RWPE1 (cell line): ENCODE results near the gene MPO.

Experiments
- CTCF ChIA-PET: fragments of 350-600 bp; sonication (Branson Sonifier 250); formaldehyde crosslinking; extraction: SDS; loops from one replicate; lab custom pipeline; 2021; lab: Yijun Ruan, JAX
- POLR2A ChIA-PET: fragments of 400-600 bp; formaldehyde crosslinking; extraction: SDS; loops from one replicate; lab custom pipeline; 2020; ENCODE audit warnings: antibody characterized with exemption; ENCODE audit not compliant: low non-redundant PET; lab: Yijun Ruan, JAX
- DNase-seq: peaks from one replicate; pipeline ENCODE4 v3.0.0; 2012; ENCODE audit warnings: low spot score
- H3K27ac ChIP-seq: fragments of 450-650 bp; 2 replicates; pipeline ENCODE4 v1.5.1; 2017
- TF ChIP-seq, protein P1 (sequence below): fragments of 450-650 bp; conservative IDR thresholded peaks from 2 replicates; pipeline ENCODE4 v1.5.1; 2017; ENCODE audit warnings: low read depth, mild to moderate bottlenecking

MPO gene

DNA sequence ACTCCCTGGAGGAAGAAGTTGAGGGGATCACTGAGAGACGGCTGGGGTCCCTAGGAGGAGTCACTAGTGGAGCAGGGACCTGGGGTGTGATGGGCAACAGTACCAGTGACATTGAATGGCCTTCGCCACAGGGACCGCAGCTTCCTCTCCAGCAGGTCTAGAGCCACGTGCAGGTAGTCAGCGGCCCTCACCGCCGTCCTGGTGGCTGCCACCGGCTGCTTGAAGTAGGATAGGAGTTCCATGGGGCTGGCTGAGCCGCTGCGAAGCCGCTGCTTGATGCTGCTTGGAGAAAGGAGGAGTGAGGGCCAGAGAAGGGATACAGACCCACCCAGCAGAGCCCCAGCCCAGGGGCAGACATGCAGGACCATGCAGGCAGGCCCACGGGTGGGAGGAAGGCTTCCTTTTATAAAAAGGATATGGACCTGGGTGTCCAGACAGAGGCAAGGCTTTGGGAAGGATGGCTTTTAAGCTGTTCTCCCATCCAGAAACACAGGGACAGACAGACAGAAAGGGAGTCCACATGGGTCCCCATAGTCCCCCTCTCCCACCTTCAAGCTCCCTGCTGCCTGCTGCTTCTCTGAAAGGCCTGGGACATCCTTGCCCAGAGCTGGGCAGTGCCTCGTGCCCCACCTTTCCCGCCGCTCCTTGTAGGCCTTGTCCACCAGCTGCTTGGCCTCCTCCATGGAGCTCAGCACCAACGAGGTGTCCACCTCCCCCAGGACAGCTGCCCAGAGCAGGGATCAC lies 827 bp downstream of the MPO start:
- ChIA-PET CTCF (interaction anchor here (0.6 to 0.8 kb wide), 2 partner anchors 25 to 602 kb away, joined by 3 read pairs; no protein-coding TSS in a partner anchor), POLR2A (no interaction called here)
- no peak for DNase-seq
- TF ChIP-seq, protein P1, sequence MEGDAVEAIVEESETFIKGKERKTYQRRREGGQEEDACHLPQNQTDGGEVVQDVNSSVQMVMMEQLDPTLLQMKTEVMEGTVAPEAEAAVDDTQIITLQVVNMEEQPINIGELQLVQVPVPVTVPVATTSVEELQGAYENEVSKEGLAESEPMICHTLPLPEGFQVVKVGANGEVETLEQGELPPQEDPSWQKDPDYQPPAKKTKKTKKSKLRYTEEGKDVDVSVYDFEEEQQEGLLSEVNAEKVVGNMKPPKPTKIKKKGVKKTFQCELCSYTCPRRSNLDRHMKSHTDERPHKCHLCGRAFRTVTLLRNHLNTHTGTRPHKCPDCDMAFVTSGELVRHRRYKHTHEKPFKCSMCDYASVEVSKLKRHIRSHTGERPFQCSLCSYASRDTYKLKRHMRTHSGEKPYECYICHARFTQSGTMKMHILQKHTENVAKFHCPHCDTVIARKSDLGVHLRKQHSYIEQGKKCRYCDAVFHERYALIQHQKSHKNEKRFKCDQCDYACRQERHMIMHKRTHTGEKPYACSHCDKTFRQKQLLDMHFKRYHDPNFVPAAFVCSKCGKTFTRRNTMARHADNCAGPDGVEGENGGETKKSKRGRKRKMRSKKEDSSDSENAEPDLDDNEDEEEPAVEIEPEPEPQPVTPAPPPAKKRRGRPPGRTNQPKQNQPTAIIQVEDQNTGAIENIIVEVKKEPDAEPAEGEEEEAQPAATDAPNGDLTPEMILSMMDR = no peak
- H3K27ac ChIP-seq = no peak overlapping the region

DNA sequence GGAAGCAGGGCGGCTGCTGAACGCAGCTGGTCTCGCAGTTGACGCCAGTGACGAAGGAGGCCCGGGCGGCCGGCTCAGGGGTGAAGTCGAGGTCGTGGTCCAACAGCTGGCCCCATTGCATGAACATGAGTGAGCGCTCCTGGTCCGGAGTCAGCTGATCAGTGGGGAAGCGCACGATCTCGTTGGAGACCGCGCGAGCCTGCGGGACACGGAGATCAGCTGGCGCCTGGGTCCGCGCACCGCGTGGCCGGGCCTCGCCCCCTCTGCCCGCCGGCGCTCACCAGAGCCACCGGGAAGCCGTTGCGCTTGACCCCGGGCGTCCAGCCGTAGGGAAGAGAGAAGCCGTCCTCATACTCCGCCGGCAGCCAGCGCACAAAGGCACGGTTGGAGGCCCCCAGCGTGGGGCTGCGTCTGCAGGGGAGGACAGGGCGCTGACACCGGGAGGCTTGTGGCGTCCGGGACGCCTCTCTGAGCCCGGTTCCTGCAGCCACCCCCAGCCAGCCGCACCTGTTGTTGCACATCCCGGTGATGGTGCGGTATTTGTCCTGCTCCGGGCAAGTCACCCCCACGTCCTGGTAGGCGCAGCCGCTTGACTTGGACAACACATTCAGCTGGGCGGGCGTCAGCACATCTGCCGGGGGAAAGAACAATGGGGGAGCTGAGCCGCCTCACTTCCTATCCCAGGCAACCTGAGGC lies 1.6 kb downstream of the MPO start:
- POLR2A ChIA-PET = no interaction called here
- no peak for DNase-seq
- TF ChIP-seq, protein P1 = no peak

GRCh38 chr17:58278661-58279015 lies 2.1 kb downstream of the MPO start:
- CTCF ChIA-PET = no interaction called here
- TF ChIP-seq, protein P1 = no peak
- no peak for DNase-seq
- no peak overlapping the region for H3K27ac ChIP-seq
- POLR2A ChIA-PET = no interaction called here

More for the DNA sequence above, 1.6 kb downstream of the MPO start:
- CTCF ChIA-PET = interaction anchor here (0.6 kb wide), 1 partner anchor 601 kb away, joined by 3 read pairs; no protein-coding TSS in a partner anchor
- H3K27ac ChIP-seq = no peak overlapping the region

DNA sequence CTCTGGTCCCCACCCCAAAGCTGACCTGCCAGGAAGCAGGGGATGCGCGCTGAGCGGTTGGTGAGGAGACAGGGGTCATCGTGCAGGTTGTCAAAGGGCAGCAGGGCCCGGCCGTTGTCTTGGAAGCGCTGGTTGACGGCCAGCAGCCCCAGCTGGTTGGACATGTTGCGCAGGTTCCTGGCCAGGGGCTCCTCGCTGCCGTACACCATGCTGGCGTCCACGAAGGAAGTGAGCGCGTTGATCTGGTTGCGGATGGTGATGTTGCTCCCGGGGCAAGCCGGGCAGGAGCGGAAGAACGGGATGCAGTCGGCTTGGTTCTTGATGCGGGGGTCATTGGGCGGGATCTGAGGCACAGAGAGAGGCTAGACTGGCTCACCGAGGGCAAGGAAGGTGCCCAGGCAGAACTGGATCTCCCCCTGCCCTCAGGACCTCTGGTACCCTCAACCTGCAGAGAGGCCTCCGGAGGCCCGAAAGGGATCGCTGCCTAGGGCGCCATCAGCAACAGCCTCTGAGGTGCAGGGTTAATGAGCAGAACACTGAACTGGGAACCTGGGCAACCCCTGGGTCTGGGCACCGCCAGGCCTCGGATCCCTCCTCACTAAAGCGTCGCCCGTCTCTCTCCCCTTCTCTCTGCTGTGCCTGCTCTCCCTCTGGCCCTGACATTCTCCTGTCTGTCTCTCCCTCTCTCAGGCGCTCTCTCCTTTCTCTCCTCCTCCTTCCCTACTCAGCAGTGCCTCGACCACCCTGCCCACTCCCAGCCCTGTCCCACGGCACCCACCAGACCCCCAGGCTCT lies 2.7 kb downstream of the MPO start:
- ChIA-PET CTCF (no interaction called here), POLR2A (no interaction called here)
- TF ChIP-seq, protein P1 = no peak
- no peak for DNase-seq
- H3K27ac ChIP-seq = no peak overlapping the region

DNA sequence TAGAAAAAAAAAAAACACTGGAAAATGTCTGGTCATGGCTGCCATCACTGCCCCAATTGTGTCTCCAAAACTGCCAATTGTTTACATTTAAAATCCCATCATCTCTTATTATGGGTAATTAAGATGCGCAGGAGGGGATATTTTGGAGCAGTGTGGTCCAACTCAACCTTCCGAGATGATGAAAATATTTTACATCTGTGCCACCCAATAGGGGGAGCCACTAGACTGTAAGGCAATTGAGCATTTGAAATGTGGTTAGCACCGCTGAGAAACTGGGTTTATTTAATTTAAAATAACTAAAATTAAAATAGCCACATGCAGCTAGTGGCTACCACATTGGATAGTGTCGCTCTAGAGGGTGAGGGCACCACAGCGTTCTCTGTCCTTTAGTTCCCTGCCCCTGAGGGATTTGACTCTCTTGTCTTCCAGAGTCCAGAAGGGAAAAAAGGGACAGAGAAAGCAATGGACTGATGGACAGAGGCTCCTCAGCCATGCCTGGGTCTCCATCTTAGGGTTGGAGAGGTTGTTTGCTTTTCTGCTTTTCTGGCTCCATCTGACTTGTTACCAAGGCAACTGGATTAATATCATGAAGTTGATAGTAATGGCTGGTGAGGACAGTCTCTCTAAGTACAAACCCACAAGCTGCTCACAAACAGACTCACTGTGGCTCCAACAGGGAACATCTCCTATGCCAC lies 3.5 kb downstream of the MPO start:
- POLR2A ChIA-PET = no interaction called here
- TF ChIP-seq, protein P1 = no peak; the same call in 1 of the 2 replicates
- H3K27ac ChIP-seq = no peak overlapping the region
- DNase-seq = no peak
- CTCF ChIA-PET = interaction anchor here (0.5 kb wide), 1 partner anchor 17 kb away, joined by 4 read pairs; no protein-coding TSS in a partner anchor
